IMR-90 (cell line): Measurements from ENCODE around the gene ERAP2. TPM values are rescaled to one million over a fixed set of nuclear protein-coding genes. Genes with fewer than 3 reads are reported as not detected.

ENCODE experiments used
- ATAC-seq: fragments of 200-7000 bp; cut with Tn5 transposase; 2 replicates; pipeline ENCODE4 v1.9.1; 2020; ENCODE audit warnings: low read depth, mild to moderate bottlenecking, moderate library complexity
- BruUV-seq: library from RNA; stranded (reverse); fragments of 400-500 nt; replicated peaks from 2 replicates; lab custom pipeline; 2021; lab: Mats Ljungman, UMichigan
- CTCF ChIA-PET: fragments of 300-600 bp; formaldehyde crosslinking; extraction: SDS; loops from one replicate; lab custom pipeline; 2021; ENCODE audit warnings: antibody characterized with exemption; lab: Yijun Ruan, JAX
- POLR2A ChIA-PET: fragments of 300-600 bp; sonication (Branson Sonifier 250); formaldehyde crosslinking; loops from one replicate; lab custom pipeline; 2022; ENCODE audit warnings: antibody characterized with exemption; ENCODE audit not compliant: unreplicated experiment; lab: Charles Lee
- DNase-seq: peaks from one replicate; pipeline ENCODE4 v3.0.0; 2013
- H2AFZ ChIP-seq: replicated peaks from 2 replicates; pipeline ENCODE3; 2013; ENCODE audit warnings: low read length, mild to moderate bottlenecking; ENCODE audit not compliant: poor library complexity
- H2AK5ac ChIP-seq: 2 replicates; pipeline ENCODE4 v1.6.1; 2013; ENCODE audit warnings: low read depth, low read length, inconsistent platforms
- H2AK9ac ChIP-seq: replicated peaks from 2 replicates; pipeline ENCODE3; 2013; ENCODE audit warnings: mild to moderate bottlenecking, low read depth, low read length, moderate library complexity; ENCODE audit not compliant: poor library complexity
- H2BK120ac ChIP-seq: 2 replicates; pipeline ENCODE4 v1.6.1; 2013; ENCODE audit warnings: low read depth, low read length, inconsistent platforms
- H2BK15ac ChIP-seq: 3 replicates; pipeline ENCODE4 v1.6.1; 2013; ENCODE audit warnings: low read depth, low read length, inconsistent platforms
- H2BK20ac ChIP-seq: 2 replicates; pipeline ENCODE4 v1.6.1; 2013; ENCODE audit warnings: low read depth, mild to moderate bottlenecking, inconsistent platforms, low read length, moderate library complexity
- H2BK5ac ChIP-seq: 2 replicates; pipeline ENCODE4 v1.6.1; 2013; ENCODE audit warnings: mild to moderate bottlenecking, low read depth, low read length, inconsistent platforms; ENCODE audit not compliant: poor library complexity, severe bottlenecking
- H3K14ac ChIP-seq: replicated peaks from 2 replicates; pipeline ENCODE4 v1.6.1; 2013; ENCODE audit warnings: low read depth, low read length, inconsistent platforms
- H3K18ac ChIP-seq: 2 replicates; pipeline ENCODE4 v1.6.1; 2013; ENCODE audit warnings: low read depth, low read length, control low read depth
- H3K23ac ChIP-seq: 2 replicates; pipeline ENCODE4 v1.6.1; 2013; ENCODE audit warnings: low read depth, low read length, inconsistent platforms
- H3K27ac ChIP-seq: 2 replicates; pipeline ENCODE4 v1.5.1; 2013; ENCODE audit warnings: mild to moderate bottlenecking, control low read depth, low read length; ENCODE audit not compliant: insufficient read depth
- H3K27me3 ChIP-seq: 2 replicates; pipeline ENCODE4 v1.6.1; 2013; ENCODE audit warnings: low read length; ENCODE audit not compliant: control insufficient read depth, insufficient read depth
- H3K36me3 ChIP-seq: 2 replicates; pipeline ENCODE4 v1.6.1; 2013; ENCODE audit warnings: low read length, mixed read lengths; ENCODE audit not compliant: control insufficient read depth, insufficient read depth
- H3K4ac ChIP-seq: 2 replicates; pipeline ENCODE4 v1.6.1; 2013; ENCODE audit warnings: low read depth, low read length, inconsistent platforms
- H3K4me1 ChIP-seq: 2 replicates; pipeline ENCODE4 v1.6.1; 2013; ENCODE audit warnings: low read length, mixed read lengths; ENCODE audit not compliant: control insufficient read depth, insufficient read depth
- H3K4me2 ChIP-seq: 2 replicates; pipeline ENCODE4 v1.6.1; 2013; ENCODE audit warnings: low read depth, mild to moderate bottlenecking, control low read depth, low read length, moderate library complexity
- H3K4me3 ChIP-seq: 2 replicates; pipeline ENCODE4 v1.5.1; 2013; ENCODE audit warnings: low read depth, mild to moderate bottlenecking, control low read depth, low read length, moderate library complexity; ENCODE audit not compliant: insufficient read depth
- H3K56ac ChIP-seq: 2 replicates; pipeline ENCODE4 v1.6.1; 2013; ENCODE audit warnings: low read length, inconsistent platforms; ENCODE audit not compliant: insufficient read depth; ENCODE audit errors: extremely low read depth
- H3K79me1 ChIP-seq, 2 experiments: 2 replicates each; pipeline ENCODE4 v1.6.1; 2013; ENCODE audit warnings: low read length in 2 of 2, inconsistent platforms in 1 of 2, low read depth in 1 of 2
- H3K9ac ChIP-seq: 2 replicates; pipeline ENCODE4 v1.6.1; 2013; ENCODE audit warnings: low read depth, low read length, control low read depth
- H3K9me1 ChIP-seq: 2 replicates; pipeline ENCODE4 v1.6.1; 2013; ENCODE audit warnings: low read length, inconsistent platforms; ENCODE audit not compliant: insufficient read depth
- H3K9me3 ChIP-seq: 2 replicates; pipeline ENCODE4 v1.6.1; 2013; ENCODE audit warnings: low read length; ENCODE audit not compliant: control insufficient read depth, insufficient read depth
- H4K20me1 ChIP-seq: 2 replicates; pipeline ENCODE4 v1.6.1; 2013; ENCODE audit warnings: low read length, inconsistent platforms; ENCODE audit not compliant: insufficient read depth
- H4K5ac ChIP-seq: 2 replicates; pipeline ENCODE4 v1.6.1; 2013; ENCODE audit warnings: mild to moderate bottlenecking, low read depth, low read length, control low read depth
- H4K8ac ChIP-seq, 2 experiments: 2 replicates each; pipeline ENCODE4 v1.6.1; 2013; ENCODE audit warnings: low read depth in 2 of 2, low read length in 2 of 2, control low read depth in 1 of 2, inconsistent platforms in 1 of 2
- H4K91ac ChIP-seq: 2 replicates; pipeline ENCODE4 v1.6.1; 2013; ENCODE audit warnings: low read depth, low read length, inconsistent platforms; ENCODE audit not compliant: insufficient read depth
- BHLHE40 ChIP-seq: fragments of 150-350 bp; IDR thresholded peaks from 2 replicates; pipeline ENCODE4 v1.6.1; 2016; ENCODE audit warnings: mild to moderate bottlenecking, low read depth, low read length
- CEBPB ChIP-seq: IDR thresholded peaks from 2 replicates; pipeline ENCODE4 v1.6.1; 2012; ENCODE audit warnings: low read depth, low read length, improper control_type of control experiment
- CHD1 ChIP-seq: IDR thresholded peaks from 2 replicates; pipeline ENCODE4 v1.6.1; 2012; ENCODE audit warnings: low read depth, low read length, improper control_type of control experiment
- ELK1 ChIP-seq: fragments of 150-350 bp; IDR thresholded peaks from 2 replicates; pipeline ENCODE4 v1.6.1; 2016; ENCODE audit warnings: low read depth, mild to moderate bottlenecking, low read length, moderate library complexity, borderline replicate concordance
- FOS ChIP-seq: fragments of 150-350 bp; IDR thresholded peaks from 2 replicates; pipeline ENCODE4 v1.6.1; 2016; ENCODE audit warnings: low read depth, low read length
- MAZ ChIP-seq: IDR thresholded peaks from 2 replicates; pipeline ENCODE4 v1.6.1; 2012; ENCODE audit warnings: low read depth, mild to moderate bottlenecking, low read length, improper control_type of control experiment, moderate library complexity, borderline replicate concordance
- MXI1 ChIP-seq: IDR thresholded peaks from 2 replicates; pipeline ENCODE4 v1.6.1; 2012; ENCODE audit warnings: low read depth, mild to moderate bottlenecking, low read length, moderate library complexity, borderline replicate concordance
- NFE2L2 ChIP-seq: fragments of 150-350 bp; IDR thresholded peaks from 2 replicates; pipeline ENCODE4 v1.6.1; 2016; ENCODE audit warnings: low read depth, mild to moderate bottlenecking, low read length
- POLR2A ChIP-seq: IDR thresholded peaks from 2 replicates; pipeline ENCODE4 v1.6.1; 2012; ENCODE audit warnings: mild to moderate bottlenecking, low read depth, low read length
- RCOR1 ChIP-seq: IDR thresholded peaks from 2 replicates; pipeline ENCODE4 v1.6.1; 2012; ENCODE audit warnings: mild to moderate bottlenecking, low read length, improper control_type of control experiment; ENCODE audit not compliant: insufficient replicate concordance
- RFX5 ChIP-seq: IDR thresholded peaks from 2 replicates; pipeline ENCODE4 v1.8.0; 2012; ENCODE audit warnings: low read depth, mild to moderate bottlenecking, low read length, moderate library complexity
- SMC3 ChIP-seq: fragments of 150-350 bp; IDR thresholded peaks from 2 replicates; pipeline ENCODE4 v1.6.1; 2016; ENCODE audit warnings: low read depth, mild to moderate bottlenecking, antibody characterized with exemption, low read length, moderate library complexity
- WGBS, 2 experiments: methylation state at CpG; one replicate each; pipeline versions ENCODE4 v1.1.5 to v1.1.7; 2013; ENCODE audit warnings: missing lambda C conversion rate in 2 of 2; ENCODE audit not compliant: insufficient read length in 1 of 2; ENCODE audit errors: extremely low coverage in 2 of 2; 5-methylcytosine and 5-hydroxymethylcytosine counted together
- dilution Hi-C: fragments of 300-500 bp; cut with HindIII; formaldehyde crosslinking; loops from one replicate; pipeline ENCODE4 v1.14.3; 2018; ENCODE audit warnings: low sequenced_read_pairs; ENCODE audit not compliant: unreplicated experiment
- in situ Hi-C: fragments of 300-500 bp; cut with MboI; formaldehyde crosslinking; loops from 3 replicates; pipeline ENCODE4 v1.14.3; 2019; ENCODE audit warnings: low sequenced_read_pairs, inconsistent platforms, mixed read lengths
- intact Hi-C: fragments of 100-400 bp; cut with micrococcal nuclease; formaldehyde crosslinking; loops from 2 replicates; pipeline ENCODE4 v1.10.0; 2022
- polyA plus RNA-seq, 3 experiments: library from polyadenylated mRNA; depleted of rRNA; stranded (reverse); fragments of >200 nt; gene quantifications; 2 replicates each; pipeline ENCODE4 v1.2.3, GENCODE V29; 2012; ENCODE audit warnings: low replicate concordance in 1 of 3
- total RNA-seq: library from RNA; depleted of rRNA; stranded (reverse); fragments of >200 nt; gene quantifications from 2 replicates; pipeline ENCODE4 v1.2.3, GENCODE V29; 2012
- TF ChIP-seq, protein P1 (sequence below): conservative IDR thresholded peaks from 2 replicates; pipeline ENCODE4 v1.5.1; 2012; ENCODE audit warnings: mild to moderate bottlenecking, low read depth, low read length, improper control_type of control experiment

Gene ERAP2
- total and polyA plus RNA-seq, 2 of the 4 experiments (the other 2 are of a cell fraction): 10.6 to 21.3 TPM

GRCh38 chr5:96926276-96926675 lies 50.0 kb downstream of the ERAP2 start:
- CTCF ChIA-PET: no interaction called here
- no peak overlapping the region for H3K27ac ChIP-seq
- H3K79me1 ChIP-seq: no peaks in the 10 kb centered on the region
- 0 out of 2 replicates have a peak, but pooled peaks cover 1% of the 10 kb centered on the region for H3K4me1 ChIP-seq
- no peak overlapping the region for H3K4me3 ChIP-seq
- H3K4ac ChIP-seq: no peak overlapping the region
- intact Hi-C loops (no loop called here), dilution Hi-C loops (no loop called here), in situ Hi-C loops (no loop called here)
- H2BK120ac ChIP-seq: no peak overlapping the region
- no peak overlapping the region for H4K8ac ChIP-seq
- H3K9ac ChIP-seq: no peak overlapping the region
- no CpG with 5 or more reads among the region's 1 CpG for WGBS, 2 experiments
- H3K9me1 ChIP-seq: no peaks in the 10 kb centered on the region; the same call in none of the 2 replicates
- no peak overlapping the region for H2BK5ac ChIP-seq
- no peak overlapping the region for H2AK9ac ChIP-seq
- no peak overlapping the region for H4K5ac ChIP-seq
- no peaks in the 10 kb centered on the region for H3K27me3 ChIP-seq
- POLR2A ChIA-PET: no interaction called here
- no peak overlapping the region for H3K4me2 ChIP-seq
- no peak overlapping the region for H4K91ac ChIP-seq
- ATAC-seq: no peak
- no peak overlapping the region for H2AFZ ChIP-seq
- H2BK20ac ChIP-seq: no peak overlapping the region
- no peak overlapping the region for H3K18ac ChIP-seq
- H3K9me3 ChIP-seq: no peaks in the 10 kb centered on the region
- no peak for DNase-seq
- no peak overlapping the region for H3K14ac ChIP-seq
- BruUV-seq: no TSS peak
- H3K56ac ChIP-seq: no peak overlapping the region
- no peak overlapping the region for H2BK15ac ChIP-seq
- TF ChIP-seq NFE2L2 (no peak), RCOR1 (no peak), ELK1 (no peak), POLR2A (no peak), MAZ (no peak), BHLHE40 (no peak), MXI1 (no peak), FOS (no peak), CEBPB (no peak), RFX5 (no peak), CHD1 (no peak), SMC3 (no peak)
- TF ChIP-seq, protein P1, sequence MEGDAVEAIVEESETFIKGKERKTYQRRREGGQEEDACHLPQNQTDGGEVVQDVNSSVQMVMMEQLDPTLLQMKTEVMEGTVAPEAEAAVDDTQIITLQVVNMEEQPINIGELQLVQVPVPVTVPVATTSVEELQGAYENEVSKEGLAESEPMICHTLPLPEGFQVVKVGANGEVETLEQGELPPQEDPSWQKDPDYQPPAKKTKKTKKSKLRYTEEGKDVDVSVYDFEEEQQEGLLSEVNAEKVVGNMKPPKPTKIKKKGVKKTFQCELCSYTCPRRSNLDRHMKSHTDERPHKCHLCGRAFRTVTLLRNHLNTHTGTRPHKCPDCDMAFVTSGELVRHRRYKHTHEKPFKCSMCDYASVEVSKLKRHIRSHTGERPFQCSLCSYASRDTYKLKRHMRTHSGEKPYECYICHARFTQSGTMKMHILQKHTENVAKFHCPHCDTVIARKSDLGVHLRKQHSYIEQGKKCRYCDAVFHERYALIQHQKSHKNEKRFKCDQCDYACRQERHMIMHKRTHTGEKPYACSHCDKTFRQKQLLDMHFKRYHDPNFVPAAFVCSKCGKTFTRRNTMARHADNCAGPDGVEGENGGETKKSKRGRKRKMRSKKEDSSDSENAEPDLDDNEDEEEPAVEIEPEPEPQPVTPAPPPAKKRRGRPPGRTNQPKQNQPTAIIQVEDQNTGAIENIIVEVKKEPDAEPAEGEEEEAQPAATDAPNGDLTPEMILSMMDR: no peak
- H3K23ac ChIP-seq: no peak overlapping the region
- H2AK5ac ChIP-seq: no peak overlapping the region
- H4K20me1 ChIP-seq: no peaks in the 10 kb centered on the region
- no peaks in the 10 kb centered on the region for H3K36me3 ChIP-seq
